Endothelial cell of umbilical vein (primary cell): ENCODE data around the gene CLSTN2. TPM values are rescaled to one million over a fixed set of nuclear protein-coding genes. Genes with fewer than 3 reads are reported as not detected.

ENCODE experiments used
- BruUV-seq: library from RNA; stranded (reverse); fragments of 400-500 nt; replicated peaks from 2 replicates; lab custom pipeline; 2021; lab: Mats Ljungman, UMichigan
- CTCF ChIA-PET: fragments of 300-600, 350-600 bp; sonication (Branson Sonifier 250); formaldehyde crosslinking; loops from one replicate; lab custom pipeline; 2021; ENCODE audit warnings: antibody characterized with exemption, inconsistent platforms; lab: Charles Lee
- POLR2A ChIA-PET: fragments of 300-600, 350-600 bp; sonication (Branson Sonifier 250); formaldehyde crosslinking; loops from one replicate; lab custom pipeline; 2021; ENCODE audit warnings: antibody characterized with exemption, inconsistent platforms; lab: Charles Lee
- DNase-seq: peaks from one replicate; pipeline ENCODE4 v3.0.0-alpha.2; 2011; ENCODE audit warnings: low read depth, low spot score
- FAIRE-seq: peaks from 2 replicates; lab custom pipeline; 2011; peaks lifted over from hg19 to GRCh38; lab: Jason Lieb, UNC
- H2AFZ ChIP-seq: 2 replicates; pipeline ENCODE4 v1.6.0; 2012; ENCODE audit warnings: low read depth, low read length, control low read depth, inconsistent platforms
- H3K27ac ChIP-seq: 2 replicates; pipeline ENCODE4 v1.5.1; 2011; ENCODE audit warnings: low read depth, mild to moderate bottlenecking, control low read depth, low read length, moderate library complexity; ENCODE audit not compliant: insufficient read depth
- H3K27me3 ChIP-seq, 2 experiments: 2 replicates each; pipeline versions ENCODE4 v1.6.0 to v1.6.1; 2011; ENCODE audit warnings: low read length in 2 of 2, mixed read lengths in 1 of 2; ENCODE audit not compliant: control insufficient read depth in 2 of 2, insufficient read depth in 2 of 2
- H3K36me3 ChIP-seq, 2 experiments: 2 replicates in 1 of 2; 3 replicates in 1 of 2; pipeline ENCODE4 v1.5.1; 2011; ENCODE audit warnings: low read length in 2 of 2, mild to moderate bottlenecking in 1 of 2, moderate library complexity in 1 of 2; ENCODE audit not compliant: control insufficient read depth in 2 of 2, insufficient read depth in 2 of 2; ENCODE audit errors: extremely low read depth in 1 of 2
- H3K4me1 ChIP-seq: 3 replicates; pipeline ENCODE4 v1.5.1; 2011; ENCODE audit warnings: mild to moderate bottlenecking, low read length; ENCODE audit not compliant: control insufficient read depth, insufficient read depth; ENCODE audit errors: extremely low read depth
- H3K4me2 ChIP-seq: 2 replicates; pipeline ENCODE4 v1.6.1; 2011; ENCODE audit warnings: low read length, control low read depth, mixed read lengths; ENCODE audit not compliant: insufficient read depth
- H3K4me3 ChIP-seq, 3 experiments: fragments of 200-600 bp in 1 of 3; sonication (generic), shearing (Covaris generic) in 1 of 3; replicated peaks in 1 of 3; 2 replicates each; pipeline ENCODE4 v1.5.1; 2011 to 2016; ENCODE audit warnings: control low read depth in 3 of 3, low read length in 3 of 3, mild to moderate bottlenecking in 2 of 3, inconsistent platforms in 1 of 3, low read depth in 1 of 3, moderate library complexity in 1 of 3; ENCODE audit not compliant: insufficient read depth in 1 of 3
- H3K79me2 ChIP-seq: 2 replicates; pipeline ENCODE4 v1.6.0; 2012; ENCODE audit warnings: low read length, inconsistent platforms; ENCODE audit not compliant: control insufficient read depth, insufficient read depth
- H3K9ac ChIP-seq: replicated peaks from 2 replicates; pipeline ENCODE3; 2011; ENCODE audit warnings: low read length, control low read depth; ENCODE audit not compliant: insufficient read depth; ENCODE audit errors: extremely low read depth
- H3K9me1 ChIP-seq: replicated peaks from 3 replicates; pipeline ENCODE4 v1.6.0; 2011; ENCODE audit warnings: mild to moderate bottlenecking, low read length; ENCODE audit not compliant: control insufficient read depth, insufficient read depth; ENCODE audit errors: extremely low read depth
- H3K9me3 ChIP-seq: replicated peaks from 2 replicates; pipeline ENCODE4 v1.5.1; 2012; ENCODE audit warnings: low read length, inconsistent platforms; ENCODE audit not compliant: control insufficient read depth, insufficient read depth
- H4K20me1 ChIP-seq: replicated peaks from 2 replicates; pipeline ENCODE3; 2011; ENCODE audit warnings: mild to moderate bottlenecking, low read length; ENCODE audit not compliant: control insufficient read depth, insufficient read depth; ENCODE audit errors: extremely low read depth
- EZH2 ChIP-seq: IDR thresholded peaks from 2 replicates; pipeline ENCODE4 v1.6.1; 2012; ENCODE audit warnings: borderline replicate concordance, low read depth, mild to moderate bottlenecking, moderate library complexity, low read length, inconsistent platforms; ENCODE audit not compliant: severe bottlenecking
- FOS ChIP-seq: IDR thresholded peaks from 2 replicates; pipeline ENCODE4 v1.6.1; 2011; ENCODE audit warnings: mild to moderate bottlenecking, low read length, moderate library complexity, borderline replicate concordance; ENCODE audit not compliant: insufficient read depth
- GATA2 ChIP-seq: IDR thresholded peaks from 2 replicates; pipeline ENCODE4 v1.7.0; 2011; ENCODE audit warnings: low read depth, mild to moderate bottlenecking, moderate library complexity, mixed read lengths, low read length; ENCODE audit not compliant: insufficient read length, insufficient read depth
- JUN ChIP-seq: IDR thresholded peaks from 2 replicates; pipeline ENCODE4 v1.6.1; 2011; ENCODE audit warnings: borderline replicate concordance, low read depth; ENCODE audit not compliant: insufficient read length, insufficient read depth
- MYC ChIP-seq: IDR thresholded peaks from one replicate; pipeline ENCODE4 v1.6.1; 2011; ENCODE audit warnings: mild to moderate bottlenecking, low read depth, low read length
- POLR2A ChIP-seq: IDR thresholded peaks from 2 replicates; pipeline ENCODE4 v1.6.1; 2012; ENCODE audit warnings: low read depth, mild to moderate bottlenecking, control low read depth, low read length
- POLR2AphosphoS5 ChIP-seq: IDR thresholded peaks from 2 replicates; pipeline ENCODE4 v1.6.1; 2012; ENCODE audit warnings: low read depth, mild to moderate bottlenecking, control low read depth, low read length, moderate library complexity; ENCODE audit not compliant: insufficient read depth
- dilution Hi-C: fragments of 300-500 bp; cut with MboI; formaldehyde crosslinking; loops from one replicate; pipeline ENCODE4 v1.15.0; 2019; ENCODE audit warnings: low sequenced_read_pairs; ENCODE audit not compliant: extremely low pct_ligation_motif_present
- intact Hi-C: fragments of 100-400 bp; cut with micrococcal nuclease; formaldehyde crosslinking; loops from one replicate; pipeline ENCODE4 v1.10.0; 2022
- polyA plus RNA-seq, 4 experiments: library from polyadenylated mRNA; depleted of rRNA in 3 of 4; stranded (reverse) in 3 of 4; unstranded in 1 of 4; fragments of >200 nt; gene quantifications; 2 replicates each; pipeline versions ENCODE4 v1.2.1 to v1.2.3, GENCODE V29; 2011 to 2012; ENCODE audit warnings: missing spikeins in 1 of 4
- total RNA-seq: library from RNA; stranded (reverse); gene quantifications from 2 replicates; pipeline ENCODE4 v1.2.3, GENCODE V29; 2021
- TF ChIP-seq, protein P1 (sequence below): IDR thresholded peaks from 2 replicates; pipeline ENCODE4 v1.6.1; 2011; ENCODE audit not compliant: insufficient read depth, insufficient read length
- TF ChIP-seq, protein P2 (sequence below), 2 donors: IDR thresholded peaks; 1 replicate in 1 of 2; 2 replicates in 1 of 2; pipeline ENCODE4 v1.5.1; 2011; ENCODE audit warnings: low read length in 2 of 2, mild to moderate bottlenecking in 2 of 2, moderate library complexity in 2 of 2, control low read depth in 1 of 2, inconsistent platforms in 1 of 2, low read depth in 1 of 2; ENCODE audit not compliant: insufficient read depth in 1 of 2; ENCODE audit errors: extremely low read depth in 1 of 2

CLSTN2 gene
- total and polyA plus RNA-seq, 2 donors (not counting 3 experiments of a cell fraction or from before 2014, with no cell fraction given) = 0.26 to 0.38 TPM

DNA sequence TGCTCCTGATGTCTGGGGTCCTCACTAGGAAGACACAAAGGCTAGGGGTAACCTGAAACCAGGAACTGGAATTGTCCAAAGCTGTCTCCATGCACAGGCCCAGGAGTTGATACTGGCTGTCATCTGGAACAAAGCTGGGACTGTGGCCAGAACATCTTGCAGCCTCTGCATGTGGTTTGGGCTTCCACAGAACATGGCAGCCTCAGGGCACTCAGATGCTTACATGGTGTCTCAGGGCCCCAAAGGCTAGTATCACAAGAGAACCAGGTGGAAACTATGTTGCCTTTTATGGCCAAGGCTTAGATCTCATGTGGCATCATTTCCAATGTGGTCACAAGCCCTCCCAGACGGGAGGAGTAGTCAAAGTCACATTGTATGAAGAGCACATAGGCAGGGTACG lies 407.7 kb downstream of the CLSTN2 start:
- no peaks in the 10 kb centered on the region for H3K79me2 ChIP-seq
- intact Hi-C loops (no loop called here), dilution Hi-C loops (no loop called here)
- H4K20me1 ChIP-seq = no peaks in the 10 kb centered on the region
- no peak overlapping the region for H3K9ac ChIP-seq
- H3K4me3 ChIP-seq = no peak overlapping the region
- TF ChIP-seq JUN (no peak), MYC (no peak), POLR2A (no peak), EZH2 (no peak), GATA2 (no peak), FOS (no peak), POLR2AphosphoS5 (no peak)
- TF ChIP-seq, protein P1, sequence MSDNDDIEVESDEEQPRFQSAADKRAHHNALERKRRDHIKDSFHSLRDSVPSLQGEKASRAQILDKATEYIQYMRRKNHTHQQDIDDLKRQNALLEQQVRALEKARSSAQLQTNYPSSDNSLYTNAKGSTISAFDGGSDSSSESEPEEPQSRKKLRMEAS = no peak
- TF ChIP-seq, protein P2, sequence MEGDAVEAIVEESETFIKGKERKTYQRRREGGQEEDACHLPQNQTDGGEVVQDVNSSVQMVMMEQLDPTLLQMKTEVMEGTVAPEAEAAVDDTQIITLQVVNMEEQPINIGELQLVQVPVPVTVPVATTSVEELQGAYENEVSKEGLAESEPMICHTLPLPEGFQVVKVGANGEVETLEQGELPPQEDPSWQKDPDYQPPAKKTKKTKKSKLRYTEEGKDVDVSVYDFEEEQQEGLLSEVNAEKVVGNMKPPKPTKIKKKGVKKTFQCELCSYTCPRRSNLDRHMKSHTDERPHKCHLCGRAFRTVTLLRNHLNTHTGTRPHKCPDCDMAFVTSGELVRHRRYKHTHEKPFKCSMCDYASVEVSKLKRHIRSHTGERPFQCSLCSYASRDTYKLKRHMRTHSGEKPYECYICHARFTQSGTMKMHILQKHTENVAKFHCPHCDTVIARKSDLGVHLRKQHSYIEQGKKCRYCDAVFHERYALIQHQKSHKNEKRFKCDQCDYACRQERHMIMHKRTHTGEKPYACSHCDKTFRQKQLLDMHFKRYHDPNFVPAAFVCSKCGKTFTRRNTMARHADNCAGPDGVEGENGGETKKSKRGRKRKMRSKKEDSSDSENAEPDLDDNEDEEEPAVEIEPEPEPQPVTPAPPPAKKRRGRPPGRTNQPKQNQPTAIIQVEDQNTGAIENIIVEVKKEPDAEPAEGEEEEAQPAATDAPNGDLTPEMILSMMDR (IDR thresholded peaks at IDR 0.05; ENCODE audit: extremely low read depth in 1 of 2, insufficient read depth in 1 of 2, low read depth in 1 of 2, low read length in 2 of 2) = no peak
- H3K27ac ChIP-seq = no peak overlapping the region
- no peaks in the 10 kb centered on the region for H3K27me3 ChIP-seq
- no peak overlapping the region for H3K4me2 ChIP-seq
- ChIA-PET POLR2A (no interaction called here), CTCF (no interaction called here)
- BruUV-seq = no TSS peak
- H3K36me3 ChIP-seq = no peaks in the 10 kb centered on the region
- no peak overlapping the region for H2AFZ ChIP-seq
- H3K4me1 ChIP-seq = no peaks in the 10 kb centered on the region
- DNase-seq = no peak
- no peaks in the 10 kb centered on the region for H3K9me1 ChIP-seq
- H3K9me3 ChIP-seq = no peaks in the 10 kb centered on the region
- FAIRE-seq = no peak
